ENCODE results near the gene CUX1. TPM values are rescaled to one million over a fixed set of nuclear protein-coding genes. Genes with fewer than 3 reads are reported as not detected.

The CUX1 gene
- total and polyA plus RNA-seq, 2 of the 13 experiments (the other 11 are each of a cell fraction or from before 2014, with no cell fraction given) = 13.7 to 14.9 TPM

DNA sequence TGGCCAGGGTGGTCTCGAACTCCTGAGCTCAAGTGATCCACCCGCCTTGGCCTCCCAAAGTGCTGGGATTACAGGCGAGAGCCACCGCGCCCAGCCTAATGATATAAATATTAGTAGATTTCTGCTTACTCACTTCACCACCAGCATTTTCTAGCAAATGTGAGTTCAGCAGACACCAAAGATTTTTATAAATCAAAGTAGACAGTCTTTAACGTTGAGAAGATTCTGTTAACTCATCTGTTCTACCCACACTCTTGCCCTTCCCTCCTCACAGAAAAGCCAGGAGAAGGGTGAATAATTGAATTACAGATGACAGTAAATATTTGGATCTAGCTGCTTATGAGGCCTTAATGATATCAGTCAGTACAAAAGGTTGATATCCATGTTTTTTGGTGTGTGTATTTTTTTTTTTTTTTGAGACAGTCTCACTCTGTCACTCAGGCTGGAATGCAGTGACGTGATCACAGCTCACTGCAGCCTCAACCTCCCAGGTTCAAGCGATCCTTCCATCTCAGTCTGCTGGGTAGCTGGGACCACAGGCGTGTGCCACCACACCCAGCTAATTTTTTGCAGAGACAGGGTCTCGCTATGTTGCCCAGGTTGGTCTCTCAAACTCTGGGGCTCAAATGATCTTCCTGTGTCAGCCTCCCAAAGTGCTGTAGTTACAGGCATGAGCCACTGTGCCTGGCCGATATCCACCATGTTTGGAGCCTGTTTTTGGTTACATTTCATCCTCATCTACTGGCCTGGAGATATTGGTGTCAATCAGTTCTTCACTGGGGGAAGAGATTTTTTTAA lies 120.5 kb downstream of the CUX1 start:
- FAIRE-seq (no peak), ATAC-seq (no peak), DNase-seq (ENCODE audit: low spot score) (no peak)
- CTCF ChIA-PET (ENCODE audit: low intra/inter-chr PET ratio, low total read pairs) = no interaction called here
- POLR2A ChIA-PET = no interaction called here
- TF ChIP-seq PLRG1 (conservative IDR thresholded peaks at IDR 0.05) = no peak
- H3K27me3 ChIP-seq (ENCODE audit: control insufficient read depth in 1 of 2, insufficient read depth in 2 of 2, low read length in 2 of 2) = no peaks in the 10 kb centered on the region
- H3K36me3 ChIP-seq (replicated peaks in 1 of 2; ENCODE audit: control insufficient read depth in 1 of 2, insufficient read depth in 2 of 2, low read length in 2 of 2) = peaks cover 0 to 1% of the 10 kb centered on the region in 2 experiments; a peak in 2 of 5 replicates
- H4K20me1 ChIP-seq (ENCODE audit: insufficient read depth, low read length) = 0 out of 2 replicates have a peak, but pooled peaks cover 2% of the 10 kb centered on the region
- 92% methylated on average over 11 of the region's 11 CpGs for WGBS (ENCODE audit: low lambda C conversion rate)
- H3K4me3 ChIP-seq (replicated peaks in 1 of 3; ENCODE audit: insufficient read depth in 1 of 3, low read depth in 2 of 3, low read length in 3 of 3) = no peak overlapping the region
- H3K9me3 ChIP-seq (ENCODE audit: low read length) = no peaks in the 10 kb centered on the region
- H3K9ac ChIP-seq (ENCODE audit: insufficient read depth, low read depth, low read length) = no peak overlapping the region
- intact Hi-C loops (cut with micrococcal nuclease; ENCODE audit: unreplicated experiment) = no loop called here
- in situ Hi-C loops (cut with HindIII; ENCODE audit: extremely low pct_ligation_motif_present, low pct_unique_long_range_greater_than_20kb) = no loop called here
- BruUV-seq (replicated peaks) = no TSS peak
- H3K4me1 ChIP-seq (ENCODE audit: insufficient read depth, low read length) = peaks cover 20% of the 10 kb centered on the region
- H3K79me2 ChIP-seq (ENCODE audit: insufficient read depth, low read length) = peaks cover 9% of the 10 kb centered on the region
- H3K27ac ChIP-seq (ENCODE audit: extremely low read length, insufficient read depth, low read length) = no peak overlapping the region
- no peak overlapping the region for H3K4me2 ChIP-seq (ENCODE audit: low read depth, low read length)
- no peak overlapping the region for H2AFZ ChIP-seq (ENCODE audit: low read length)

DNA sequence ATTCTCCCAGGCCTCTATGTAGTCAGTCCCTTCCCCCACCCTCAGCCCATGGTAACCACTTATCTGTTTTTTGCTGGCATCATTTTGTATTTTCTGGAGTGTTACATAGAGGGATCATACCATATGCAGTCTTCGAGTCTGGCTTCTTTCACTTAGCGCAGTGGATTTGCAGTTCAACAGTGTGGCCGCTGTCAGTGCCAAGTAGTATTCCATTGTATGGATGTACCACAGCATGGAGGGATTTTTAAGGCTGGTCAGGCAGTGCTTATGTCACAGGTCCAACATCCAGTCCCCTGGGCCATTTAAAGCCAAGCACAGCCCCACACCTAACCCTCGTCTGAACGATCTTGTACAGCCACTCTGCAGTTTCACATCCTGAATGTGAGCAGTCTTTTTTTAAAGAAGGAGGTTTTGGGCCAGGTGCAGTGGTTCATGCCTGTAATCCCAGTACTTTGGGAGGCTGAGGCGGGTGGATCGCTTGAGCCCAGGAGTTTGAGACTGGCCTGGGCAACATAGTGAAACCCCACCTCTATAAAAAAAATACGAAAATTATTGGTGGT lies 121.8 kb downstream of the CUX1 start:
- peaks cover 7% of the 10 kb centered on the region for H3K4me1 ChIP-seq (ENCODE audit: insufficient read depth, low read length)
- no peak overlapping the region for H3K4me3 ChIP-seq (replicated peaks in 1 of 3; ENCODE audit: insufficient read depth in 1 of 3, low read depth in 2 of 3, low read length in 3 of 3)
- H3K27me3 ChIP-seq (ENCODE audit: control insufficient read depth in 1 of 2, insufficient read depth in 2 of 2, low read length in 2 of 2) = no peaks in the 10 kb centered on the region
- H3K4me2 ChIP-seq (ENCODE audit: low read depth, low read length) = no peak overlapping the region
- H3K27ac ChIP-seq (ENCODE audit: extremely low read length, insufficient read depth, low read length) = no peak overlapping the region
- H3K9me3 ChIP-seq (ENCODE audit: low read length) = no peaks in the 10 kb centered on the region
- FAIRE-seq (no peak), ATAC-seq (no peak), DNase-seq (ENCODE audit: low spot score) (no peak)
- CTCF ChIA-PET (ENCODE audit: low intra/inter-chr PET ratio, low total read pairs) = no interaction called here
- in situ Hi-C loops (cut with HindIII; ENCODE audit: extremely low pct_ligation_motif_present, low pct_unique_long_range_greater_than_20kb) (no loop called here), intact Hi-C loops (cut with micrococcal nuclease; ENCODE audit: unreplicated experiment) (no loop called here)
- no TSS peak for BruUV-seq (replicated peaks)
- H4K20me1 ChIP-seq (ENCODE audit: insufficient read depth, low read length) = 0 out of 2 replicates have a peak, but pooled peaks cover 2% of the 10 kb centered on the region
- H3K79me2 ChIP-seq (ENCODE audit: insufficient read depth, low read length) = peaks cover 8% of the 10 kb centered on the region
- peaks cover 1 to 3% of the 10 kb centered on the region in 2 experiments; a peak in 2 of 5 replicates for H3K36me3 ChIP-seq (replicated peaks in 1 of 2; ENCODE audit: control insufficient read depth in 1 of 2, insufficient read depth in 2 of 2, low read length in 2 of 2)
- POLR2A ChIA-PET = no interaction called here
- 97% methylated on average over 8 of the region's 8 CpGs for WGBS (ENCODE audit: low lambda C conversion rate)
- H2AFZ ChIP-seq (ENCODE audit: low read length) = no peak overlapping the region
- H3K9ac ChIP-seq (ENCODE audit: insufficient read depth, low read depth, low read length) = no peak overlapping the region
- TF ChIP-seq WIZ (CRISPR knock-in tag; IDR thresholded peaks at IDR 0.05) (no peak), SSRP1 (CRISPR knock-in tag; IDR thresholded peaks at IDR 0.05) (no peak), IRF2 (CRISPR knock-in tag; IDR thresholded peaks at IDR 0.05) (no peak), MED1 (CRISPR knock-in tag; IDR thresholded peaks at IDR 0.05) (no peak), GABPB1 (CRISPR knock-in tag; IDR thresholded peaks at IDR 0.05) (no peak), DNMT1 (CRISPR knock-in tag; IDR thresholded peaks at IDR 0.05) (no peak), KDM5B (CRISPR knock-in tag; IDR thresholded peaks at IDR 0.05; ENCODE audit: borderline replicate concordance) (no peak), NFYC (CRISPR knock-in tag; IDR thresholded peaks at IDR 0.05) (no peak), ZSCAN9 (CRISPR knock-in tag; IDR thresholded peaks at IDR 0.05; ENCODE audit: borderline replicate concordance) (no peak)
- TF ChIP-seq, protein P1, sequence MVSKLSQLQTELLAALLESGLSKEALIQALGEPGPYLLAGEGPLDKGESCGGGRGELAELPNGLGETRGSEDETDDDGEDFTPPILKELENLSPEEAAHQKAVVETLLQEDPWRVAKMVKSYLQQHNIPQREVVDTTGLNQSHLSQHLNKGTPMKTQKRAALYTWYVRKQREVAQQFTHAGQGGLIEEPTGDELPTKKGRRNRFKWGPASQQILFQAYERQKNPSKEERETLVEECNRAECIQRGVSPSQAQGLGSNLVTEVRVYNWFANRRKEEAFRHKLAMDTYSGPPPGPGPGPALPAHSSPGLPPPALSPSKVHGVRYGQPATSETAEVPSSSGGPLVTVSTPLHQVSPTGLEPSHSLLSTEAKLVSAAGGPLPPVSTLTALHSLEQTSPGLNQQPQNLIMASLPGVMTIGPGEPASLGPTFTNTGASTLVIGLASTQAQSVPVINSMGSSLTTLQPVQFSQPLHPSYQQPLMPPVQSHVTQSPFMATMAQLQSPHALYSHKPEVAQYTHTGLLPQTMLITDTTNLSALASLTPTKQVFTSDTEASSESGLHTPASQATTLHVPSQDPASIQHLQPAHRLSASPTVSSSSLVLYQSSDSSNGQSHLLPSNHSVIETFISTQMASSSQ (IDR thresholded peaks at IDR 0.05; ENCODE audit: low read depth) = no peak
- TF ChIP-seq, protein P1 (CRISPR knock-in tag; IDR thresholded peaks at IDR 0.05; ENCODE audit: borderline replicate concordance) = no peak
- TF ChIP-seq, protein P2, sequence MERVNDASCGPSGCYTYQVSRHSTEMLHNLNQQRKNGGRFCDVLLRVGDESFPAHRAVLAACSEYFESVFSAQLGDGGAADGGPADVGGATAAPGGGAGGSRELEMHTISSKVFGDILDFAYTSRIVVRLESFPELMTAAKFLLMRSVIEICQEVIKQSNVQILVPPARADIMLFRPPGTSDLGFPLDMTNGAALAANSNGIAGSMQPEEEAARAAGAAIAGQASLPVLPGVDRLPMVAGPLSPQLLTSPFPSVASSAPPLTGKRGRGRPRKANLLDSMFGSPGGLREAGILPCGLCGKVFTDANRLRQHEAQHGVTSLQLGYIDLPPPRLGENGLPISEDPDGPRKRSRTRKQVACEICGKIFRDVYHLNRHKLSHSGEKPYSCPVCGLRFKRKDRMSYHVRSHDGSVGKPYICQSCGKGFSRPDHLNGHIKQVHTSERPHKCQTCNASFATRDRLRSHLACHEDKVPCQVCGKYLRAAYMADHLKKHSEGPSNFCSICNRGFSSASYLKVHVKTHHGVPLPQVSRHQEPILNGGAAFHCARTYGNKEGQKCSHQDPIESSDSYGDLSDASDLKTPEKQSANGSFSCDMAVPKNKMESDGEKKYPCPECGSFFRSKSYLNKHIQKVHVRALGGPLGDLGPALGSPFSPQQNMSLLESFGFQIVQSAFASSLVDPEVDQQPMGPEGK (CRISPR knock-in tag; IDR thresholded peaks at IDR 0.05) = no peak
